CD4-positive, alpha-beta T cell treated with Interferon gamma for 1 hour (primary cell): ENCODE data around the gene ETV5.

Experiments
- DNase-seq: peaks from one replicate; pipeline ENCODE4 v3.0.0-alpha.2; 2020

The ETV5 gene

GRCh38 chr3:186121968-186122367, 13.1 kb upstream of the ETV5 start:
- no peak for DNase-seq

GRCh38 chr3:186121278-186121677, 12.4 kb upstream of the ETV5 start:
- no peak for DNase-seq

GRCh38 chr3:186119499-186119898, 10.6 kb upstream of the ETV5 start:
- no peak for DNase-seq

GRCh38 chr3:186118692-186119091, 9.8 kb upstream of the ETV5 start:
- no peak for DNase-seq

- no peak for DNase-seq
Observed at GRCh38 chr3:186117521-186118134, 8.7 kb upstream of the ETV5 start.

GRCh38 chr3:186115239-186115996, 6.5 kb upstream of the ETV5 start:
- DNase-seq: no peak

- no peak for DNase-seq
Observed at GRCh38 chr3:186110975-186111974, 2.4 kb upstream of the ETV5 start.

GRCh38 chr3:186109897-186110803, 1.3 kb upstream of the ETV5 start:
- DNase-seq: no peak

GRCh38 chr3:186108106-186108940, 566 bp downstream of the ETV5 start:
- DNase-seq: no peak

GRCh38 chr3:186107215-186108105, 1.4 kb downstream of the ETV5 start:
- DNase-seq: peak; percentile 19

- DNase-seq: no peak
Observed at GRCh38 chr3:186105543-186105942, 3.3 kb downstream of the ETV5 start.

- no peak for DNase-seq
Observed at GRCh38 chr3:186102687-186103086, 6.2 kb downstream of the ETV5 start.

- DNase-seq: no peak
Observed at GRCh38 chr3:186100398-186100797, 8.5 kb downstream of the ETV5 start.

GRCh38 chr3:186099178-186099577, 9.7 kb downstream of the ETV5 start:
- DNase-seq: no peak

GRCh38 chr3:186098740-186099139, 10.1 kb downstream of the ETV5 start:
- no peak for DNase-seq

GRCh38 chr3:186097663-186098451, 11.0 kb downstream of the ETV5 start:
- no peak for DNase-seq

GRCh38 chr3:186097317-186097662, 11.6 kb downstream of the ETV5 start:
- DNase-seq: no peak

GRCh38 chr3:186096290-186096689, 12.6 kb downstream of the ETV5 start:
- DNase-seq: no peak

- peak; percentile 26 for DNase-seq
Observed at GRCh38 chr3:186095561-186096081, 13.3 kb downstream of the ETV5 start.
